Right lobe of liver (tissue), 6 donors: ENCODE measurements around the gene C1QTNF4. TPM values are rescaled to one million over a fixed set of nuclear protein-coding genes. Genes with fewer than 3 reads are reported as not detected.

Source experiments
- ATAC-seq, 4 donors: fragments of 200-7000 bp; cut with Tn5 transposase; one replicate each; pipeline ENCODE4 v1.9.1; 2020; ENCODE audit warnings: mild to moderate bottlenecking in 4 of 4, moderate library complexity in 4 of 4
- DNase-seq, 3 donors: peaks; one replicate each; pipeline ENCODE4 v3.0.0-alpha.2; 2020
- H3K27ac ChIP-seq, 3 donors: fragments of 200-600 bp; one replicate each; pipeline ENCODE4 v1.8.0; 2022
- H3K27me3 ChIP-seq, 2 donors: fragments of 200-600 bp; one replicate each; pipeline ENCODE4 v1.8.0; 2022
- H3K36me3 ChIP-seq, 4 donors: fragments of 200-600 bp; sonication (generic) in 1 of 4; one replicate each; pipeline versions ENCODE4 v1.5.1 to v1.8.0; 2017 to 2022; ENCODE audit warnings: control low read depth in 1 of 4
- H3K4me1 ChIP-seq, 4 donors: fragments of 200-600 bp; sonication (generic) in 1 of 4; one replicate each; pipeline versions ENCODE4 v1.5.1 to v1.8.0; 2017 to 2022; ENCODE audit warnings: control low read depth in 1 of 4
- H3K4me3 ChIP-seq, 3 donors: fragments of 200-600 bp; one replicate each; pipeline ENCODE4 v1.8.0; 2022
- H3K9me3 ChIP-seq, 4 donors: fragments of 200-600 bp; sonication (generic) in 1 of 4; one replicate each; pipeline versions ENCODE4 v1.5.1 to v1.8.0; 2017 to 2022; ENCODE audit warnings: control low read depth in 1 of 4
- POLR2A ChIP-seq: fragments of 450-650 bp; IDR thresholded peaks from one replicate; pipeline ENCODE4 v1.6.1; 2017; ENCODE audit warnings: antibody characterized with exemption, mild to moderate bottlenecking
- WGBS: methylation state at CpG from one replicate; pipeline ENCODE4 v1.1.6; 2018; ENCODE audit warnings: low coverage, low lambda C conversion rate; ENCODE audit not compliant: insufficient coverage; ENCODE audit errors: missing lambda C conversion rate; 5-methylcytosine and 5-hydroxymethylcytosine counted together
- intact Hi-C, 2 donors: fragments of 100-400 bp; cut with DNase I; formaldehyde crosslinking; loops; one replicate each; pipeline versions ENCODE4 v1.11.2 to v1.14.1; 2022
- total RNA-seq, 6 experiments: library from RNA; depleted of rRNA in 2 of 6; stranded (reverse); fragments of >200 nt in 2 of 6; fragmentation: NEBNext Ultra II Directional in 3 of 6; extraction: Animal tissue kit (Norgen Biotek cat#: 25700) in 3 of 6; gene quantifications; one replicate each; pipeline versions ENCODE4 v1.1.0 to v1.2.4, GENCODE V29; 2016 to 2023
- TF ChIP-seq, protein P1 (sequence below), 4 donors: fragments of 200-600 bp in 3 of 4; fragments of 450-650 bp in 1 of 4; IDR thresholded peaks; one replicate each; pipeline versions ENCODE4 v1.5.1 to v1.8.0; 2016 to 2022; ENCODE audit warnings: antibody characterized with exemption in 4 of 4, mild to moderate bottlenecking in 2 of 4
- donor health status: DM: no; HTN: yes; CAD: no.
- donor health status: DM: no; HTN: no; CAD: no.
- donor health status: DM: no; HTN: no; CAD: no.
- donor health status: DM: no; HTN: yes; CAD: no.
- donor health status: DM: no; HTN: yes; CAD: no.

The C1QTNF4 gene
- total RNA-seq, 6 experiments from 2014 or later = 0.21 to 0.44 (median 0.26) TPM; not detected in 3

DNA sequence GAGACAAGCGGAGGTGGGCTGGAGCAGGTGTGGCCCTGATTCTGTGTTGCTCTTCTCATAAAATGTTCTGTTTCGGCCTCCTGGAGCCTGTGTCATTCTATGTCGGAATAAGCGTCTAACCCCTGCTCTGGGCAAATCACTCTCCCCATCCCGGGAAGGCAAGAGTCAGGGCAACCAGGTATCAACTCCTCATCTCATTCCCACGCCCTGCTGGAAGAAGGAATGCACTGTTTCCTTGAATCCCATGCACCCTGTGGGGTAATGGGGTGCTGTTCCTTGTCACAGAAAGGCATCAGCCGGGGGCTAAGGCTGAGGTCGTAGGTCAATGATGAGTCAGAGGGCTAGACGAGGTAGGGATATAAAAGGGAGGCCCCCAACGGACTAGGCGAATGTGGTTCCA, 5.1 kb downstream of the C1QTNF4 start:
- WGBS = 84% methylated on average over 7 of the region's 11 CpGs
- Histone ChIP-seq H3K27me3 (peaks cover 0 to 9% of the 10 kb centered on the region in 2 donors), H3K4me3 (no peak overlapping the region), H3K9me3 (no peaks in the 10 kb centered on the region), H3K27ac (no peak overlapping the region), H3K4me1 (peaks cover 0 to 3% (median 0%) of the 10 kb centered on the region in 4 donors), H3K36me3 (peaks cover 0 to 10% (median 0%) of the 10 kb centered on the region in 4 donors)
- ATAC-seq (no peak), DNase-seq (no peak)
- intact Hi-C loops = no loop called here
- TF ChIP-seq, protein P1, sequence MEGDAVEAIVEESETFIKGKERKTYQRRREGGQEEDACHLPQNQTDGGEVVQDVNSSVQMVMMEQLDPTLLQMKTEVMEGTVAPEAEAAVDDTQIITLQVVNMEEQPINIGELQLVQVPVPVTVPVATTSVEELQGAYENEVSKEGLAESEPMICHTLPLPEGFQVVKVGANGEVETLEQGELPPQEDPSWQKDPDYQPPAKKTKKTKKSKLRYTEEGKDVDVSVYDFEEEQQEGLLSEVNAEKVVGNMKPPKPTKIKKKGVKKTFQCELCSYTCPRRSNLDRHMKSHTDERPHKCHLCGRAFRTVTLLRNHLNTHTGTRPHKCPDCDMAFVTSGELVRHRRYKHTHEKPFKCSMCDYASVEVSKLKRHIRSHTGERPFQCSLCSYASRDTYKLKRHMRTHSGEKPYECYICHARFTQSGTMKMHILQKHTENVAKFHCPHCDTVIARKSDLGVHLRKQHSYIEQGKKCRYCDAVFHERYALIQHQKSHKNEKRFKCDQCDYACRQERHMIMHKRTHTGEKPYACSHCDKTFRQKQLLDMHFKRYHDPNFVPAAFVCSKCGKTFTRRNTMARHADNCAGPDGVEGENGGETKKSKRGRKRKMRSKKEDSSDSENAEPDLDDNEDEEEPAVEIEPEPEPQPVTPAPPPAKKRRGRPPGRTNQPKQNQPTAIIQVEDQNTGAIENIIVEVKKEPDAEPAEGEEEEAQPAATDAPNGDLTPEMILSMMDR (IDR thresholded peaks at IDR 0.05) = no peak
- no peak for TF ChIP-seq POLR2A

DNA sequence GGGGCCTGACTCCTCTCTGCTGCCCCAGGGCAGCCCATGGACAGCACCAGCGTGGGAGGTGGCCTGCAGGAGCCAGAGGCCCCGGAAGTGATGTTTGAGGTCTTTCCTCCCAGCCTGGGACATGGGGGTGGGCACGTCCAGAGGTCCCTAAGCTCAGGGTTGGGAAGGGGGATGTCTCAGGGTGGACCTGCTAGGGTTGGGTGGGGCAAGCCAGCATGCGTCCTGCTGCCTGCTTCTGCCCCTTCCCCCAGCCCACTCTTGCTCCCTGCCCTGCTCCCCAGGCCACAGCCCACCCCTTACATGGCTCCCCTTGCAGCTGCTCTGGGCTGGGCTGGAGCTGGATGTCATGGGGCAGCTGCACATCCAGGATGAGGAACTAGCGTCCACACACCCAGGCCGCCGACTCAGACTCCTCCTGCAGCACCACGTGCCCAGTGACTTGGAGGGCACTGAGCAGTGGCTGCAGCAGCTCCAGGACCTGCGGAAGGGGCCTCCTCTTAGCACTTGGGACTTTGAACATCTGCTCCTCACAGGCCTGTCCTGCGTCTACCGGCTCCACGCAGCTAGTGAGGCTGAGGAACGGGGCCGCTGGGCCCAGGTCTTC, 6.4 kb downstream of the C1QTNF4 start:
- peaks cover 0 to under 1% of the 10 kb centered on the region in 2 donors for H3K27me3 ChIP-seq
- ATAC-seq (peak; percentile 46 to 72 (median 64)), DNase-seq (peak in 2 of 3 donors; percentile 59 to 68)
- H3K9me3 ChIP-seq = no peaks in the 10 kb centered on the region
- H3K27ac ChIP-seq = no peak overlapping the region
- 40% methylated on average over 1 of the region's 14 CpGs for WGBS
- intact Hi-C loops = no loop called here
- peaks cover 0 to 23% (median under 1%) of the 10 kb centered on the region in 4 donors for H3K36me3 ChIP-seq
- no peak for TF ChIP-seq POLR2A
- TF ChIP-seq, protein P1 (IDR thresholded peaks at IDR 0.05) = no peak
- no peaks in the 10 kb centered on the region for H3K4me1 ChIP-seq
- no peak overlapping the region for H3K4me3 ChIP-seq

DNA sequence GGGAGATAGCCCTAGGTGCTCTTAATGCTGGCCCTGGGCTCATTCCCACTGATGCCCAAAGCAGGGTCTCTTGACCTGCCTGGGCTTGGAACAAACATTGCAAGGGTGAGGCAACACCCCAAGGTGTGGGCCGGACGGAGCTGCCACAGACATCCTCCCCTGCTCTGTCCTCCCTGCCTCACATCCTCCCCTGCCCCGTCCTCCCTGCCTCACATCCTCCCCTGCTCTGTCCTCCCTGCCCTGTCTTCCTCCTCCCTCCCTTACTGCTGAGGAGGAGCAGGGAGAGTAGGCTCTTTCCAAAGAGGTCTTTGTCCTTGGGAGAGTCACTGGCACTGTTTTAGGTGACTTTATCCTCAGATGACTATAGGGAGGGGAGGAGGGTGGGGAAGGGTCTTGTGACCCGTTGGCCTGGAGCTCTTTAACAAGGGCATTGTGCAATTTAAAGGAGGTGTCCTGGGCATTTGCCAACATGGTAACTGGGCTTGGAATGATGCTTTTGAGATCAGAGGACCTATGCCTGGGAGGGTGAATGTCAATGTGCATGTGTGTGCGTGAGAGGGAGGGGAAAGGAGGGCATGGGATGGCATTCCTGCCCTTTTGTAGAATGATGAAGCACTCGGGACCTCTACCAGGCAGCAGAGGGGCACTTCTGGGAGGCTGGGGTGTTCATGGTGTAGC, 7.0 kb downstream of the C1QTNF4 start:
- WGBS = 40% methylated on average over 4 of the region's 6 CpGs
- no peak for TF ChIP-seq POLR2A
- TF ChIP-seq, protein P1 (IDR thresholded peaks at IDR 0.05) = no peak
- peak; percentile 4 to 37 (median 30) for ATAC-seq

DNA sequence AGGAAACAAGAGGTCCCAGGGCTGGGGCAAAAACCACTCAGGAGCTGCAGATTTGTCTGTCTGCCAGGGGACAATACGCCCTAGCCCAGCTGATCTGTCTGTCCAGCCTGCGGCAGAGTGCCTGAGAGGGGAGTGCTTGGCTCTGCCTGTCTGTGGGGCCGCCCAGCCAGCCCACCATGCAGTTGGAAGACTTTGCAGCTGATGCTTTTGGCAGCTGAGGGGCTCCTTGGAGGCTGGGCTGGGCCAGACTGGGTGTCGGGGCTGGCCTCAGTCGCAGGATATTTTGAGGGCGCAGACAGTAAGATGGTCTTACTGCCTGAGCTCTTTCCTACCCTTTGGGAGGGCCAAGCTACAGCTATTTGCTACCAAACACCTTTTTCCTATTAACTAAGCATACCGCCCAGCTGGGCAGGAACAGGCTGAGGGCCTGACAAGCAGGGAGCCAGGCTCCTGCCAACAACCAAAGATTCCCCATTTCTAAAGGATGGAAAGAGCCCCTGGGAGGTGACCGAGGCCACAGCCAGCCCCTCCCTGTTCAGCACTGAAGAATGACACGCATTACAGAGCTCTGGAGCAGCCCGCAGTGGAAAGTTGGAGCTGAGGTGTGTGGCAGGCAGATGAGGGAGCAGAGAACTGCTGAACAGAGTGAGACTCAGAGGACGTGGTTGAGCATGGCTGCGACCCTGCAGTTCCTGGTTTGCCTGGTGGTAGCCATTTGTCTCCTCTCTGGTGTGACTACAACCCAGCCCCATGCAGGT, 7.9 kb downstream of the C1QTNF4 start, which contains the start of gene FAM180B:
TSS of gene FAM180B (plus strand) at position 581 of the 758 bp plus-strand sequence. CDS start at position 672, 91 bp downstream.
- Histone ChIP-seq H3K27ac (no peak within 1 kb of the TSS), H3K9me3 (no peaks in the 10 kb centered on the region), H3K36me3 (peaks cover 0 to 39% (median 7%) of the 10 kb centered on the region in 4 donors), H3K4me1 (no peaks in the 10 kb centered on the region), H3K27me3 (no peaks in the 10 kb centered on the region), H3K4me3 (no peak within 1 kb of the TSS)
- ATAC-seq (peak in 1 of 4 donors; percentile 5), DNase-seq (no peak)
- intact Hi-C loops = no loop called here
- 81% methylated on average over 6 of the region's 12 CpGs for WGBS
- no peak for TF ChIP-seq POLR2A
- TF ChIP-seq, protein P1 (IDR thresholded peaks at IDR 0.05) = no peak

More for the DNA sequence above, 7.0 kb downstream of the C1QTNF4 start:
- intact Hi-C loops = no loop called here
- H3K27ac ChIP-seq = no peak overlapping the region
- no peaks in the 10 kb centered on the region for H3K9me3 ChIP-seq
- no peak overlapping the region for H3K4me3 ChIP-seq
- DNase-seq = no peak
- no peaks in the 10 kb centered on the region for H3K27me3 ChIP-seq
- H3K36me3 ChIP-seq = peaks cover 0 to 30% (median 2%) of the 10 kb centered on the region in 4 donors
- H3K4me1 ChIP-seq = no peaks in the 10 kb centered on the region
